Heart left ventricle (tissue), 13 donors: ENCODE data around the gene ZNF627.

Experiments used
- POLR2A ChIP-seq, 2 donors: fragments of 450-650 bp; IDR thresholded peaks; one replicate each; pipeline ENCODE4 v1.6.1; 2017; ENCODE audit warnings: antibody characterized with exemption in 2 of 2, mild to moderate bottlenecking in 2 of 2, moderate library complexity in 2 of 2
- TF ChIP-seq, protein P1 (sequence below), 12 donors: fragments of 200-600 bp; sonication (generic) in 4 of 12; IDR thresholded peaks; one replicate each; pipeline versions ENCODE4 v1.5.0 to v1.8.0; 2018 to 2022; ENCODE audit warnings: antibody characterized with exemption in 12 of 12, mild to moderate bottlenecking in 5 of 12
- donor health status: ischemic (EF 13 %, LVEDD 7.1; RV severe dilation, severe dysfunction).
- donor health status: DM: no; HTN: yes; CAD: no.
- donor health status: DM: no; HTN: no; CAD: no.
- donor health status: ischemic (EF 25% LVEDD 6.9; RV normal size, moderate dysfunction).
- donor health status: ischemic (EF 25% LVEDD 5.7; RV mildly dilated, moderate dysfunction).
- donor health status: ischemic (EF 35%, LVEDD 5.7; RV mildly dilated, moderate dysfunction).
- donor health status: nonischemic (EF 11% LVEDD 7.7; RV severe dilation, severe dysfunction).
- donor health status: DM: yes; HTN: yes; CAD: no.
- donor health status: PGD.
- donor health status: ischemic (EF 29% LVEDD 5.4; RV normal size, mild dysfunction).
- donor health status: nonischemic (EF 23%, LVEDD 6.1; RV moderate dilation, normal function).

DNA sequence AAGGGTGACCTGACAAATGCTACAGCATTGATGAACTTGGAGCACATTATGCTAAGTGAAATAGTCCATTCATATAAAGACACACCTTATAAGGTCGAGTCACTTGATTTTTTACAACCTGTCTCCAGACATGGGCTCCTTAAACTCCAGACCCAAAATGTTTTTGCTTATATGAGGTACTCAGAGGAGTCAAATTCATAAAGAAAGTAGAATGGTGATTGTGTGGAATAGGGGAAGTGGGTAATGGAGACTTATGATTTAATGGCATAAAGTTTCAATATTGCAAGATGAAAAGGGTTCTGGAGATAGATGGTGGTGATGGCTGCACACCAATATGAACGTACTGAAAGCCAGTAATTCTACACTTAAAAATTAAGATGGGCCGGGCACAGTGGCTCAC lies 59.3 kb downstream of the ZNF627 start:
- TF ChIP-seq, protein P1, sequence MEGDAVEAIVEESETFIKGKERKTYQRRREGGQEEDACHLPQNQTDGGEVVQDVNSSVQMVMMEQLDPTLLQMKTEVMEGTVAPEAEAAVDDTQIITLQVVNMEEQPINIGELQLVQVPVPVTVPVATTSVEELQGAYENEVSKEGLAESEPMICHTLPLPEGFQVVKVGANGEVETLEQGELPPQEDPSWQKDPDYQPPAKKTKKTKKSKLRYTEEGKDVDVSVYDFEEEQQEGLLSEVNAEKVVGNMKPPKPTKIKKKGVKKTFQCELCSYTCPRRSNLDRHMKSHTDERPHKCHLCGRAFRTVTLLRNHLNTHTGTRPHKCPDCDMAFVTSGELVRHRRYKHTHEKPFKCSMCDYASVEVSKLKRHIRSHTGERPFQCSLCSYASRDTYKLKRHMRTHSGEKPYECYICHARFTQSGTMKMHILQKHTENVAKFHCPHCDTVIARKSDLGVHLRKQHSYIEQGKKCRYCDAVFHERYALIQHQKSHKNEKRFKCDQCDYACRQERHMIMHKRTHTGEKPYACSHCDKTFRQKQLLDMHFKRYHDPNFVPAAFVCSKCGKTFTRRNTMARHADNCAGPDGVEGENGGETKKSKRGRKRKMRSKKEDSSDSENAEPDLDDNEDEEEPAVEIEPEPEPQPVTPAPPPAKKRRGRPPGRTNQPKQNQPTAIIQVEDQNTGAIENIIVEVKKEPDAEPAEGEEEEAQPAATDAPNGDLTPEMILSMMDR (IDR thresholded peaks at IDR 0.05): no peak
- TF ChIP-seq POLR2A (IDR thresholded peaks at IDR 0.05): no peak
